Activated CD8-positive, alpha-beta T cell treated with anti-CD3 and anti-CD28 coated beads for 36 hours (primary cell): Measurements from ENCODE around the gene EBF4. TPM values are rescaled to one million over a fixed set of nuclear protein-coding genes. Genes with fewer than 3 reads are reported as not detected.
A peak's percentile ranks its signal among the peaks of the same experiment; 100 is the strongest.

Experiments used
- ATAC-seq: fragments of 200-7000 bp; cut with Tn5 transposase; one replicate; pipeline ENCODE4 v1.10.0; 2021; ENCODE audit warnings: mild to moderate bottlenecking, moderate library complexity
- CTCF ChIA-PET: fragments of 350-600 bp; sonication (Branson Sonifier 250); formaldehyde crosslinking; loops from one replicate; lab custom pipeline; 2021; ENCODE audit warnings: antibody characterized with exemption; lab: Charles Lee
- POLR2A ChIA-PET: fragments of 350-600 bp; sonication (Branson Sonifier 250); formaldehyde crosslinking; loops from one replicate; lab custom pipeline; 2021; ENCODE audit warnings: antibody characterized with exemption; lab: Charles Lee
- DNase-seq: peaks from one replicate; pipeline ENCODE4 v3.0.0-alpha.2; 2020
- H3K27ac Mint-ChIP-seq: one replicate; pipeline ENCODE4 v1.8.0; 2021; ENCODE audit warnings: mild to moderate bottlenecking, mixed read lengths
- H3K27me3 Mint-ChIP-seq: one replicate; pipeline ENCODE4 v1.8.0; 2021; ENCODE audit warnings: mixed read lengths
- H3K36me3 Mint-ChIP-seq: one replicate; pipeline ENCODE4 v1.8.0; 2021; ENCODE audit warnings: low read depth, mixed read lengths
- H3K4me1 Mint-ChIP-seq: one replicate; pipeline ENCODE4 v1.8.0; 2021; ENCODE audit warnings: low read depth, mixed read lengths
- H3K4me3 Mint-ChIP-seq: one replicate; pipeline ENCODE4 v1.8.0; 2021; ENCODE audit warnings: mild to moderate bottlenecking, moderate library complexity, mixed read lengths
- H3K9me3 Mint-ChIP-seq: one replicate; pipeline ENCODE4 v1.8.0; 2021; ENCODE audit warnings: mixed read lengths
- intact Hi-C: fragments of 100-400 bp; cut with micrococcal nuclease; formaldehyde crosslinking; loops from one replicate; pipeline ENCODE4 v1.10.0; 2022
- total RNA-seq, 2 experiments: library from RNA; stranded (reverse); gene quantifications; one replicate each; pipeline ENCODE4 v1.2.3, GENCODE V29; 2021
- TF ChIP-seq, protein P1 (sequence below): fragments of 200-600 bp; IDR thresholded peaks from one replicate; pipeline ENCODE4 v1.8.0; 2022; ENCODE audit warnings: antibody characterized with exemption, mild to moderate bottlenecking

The EBF4 gene
- total RNA-seq, 2 experiments from 2014 or later, result 1.1 to 1.2 TPM

DNA sequence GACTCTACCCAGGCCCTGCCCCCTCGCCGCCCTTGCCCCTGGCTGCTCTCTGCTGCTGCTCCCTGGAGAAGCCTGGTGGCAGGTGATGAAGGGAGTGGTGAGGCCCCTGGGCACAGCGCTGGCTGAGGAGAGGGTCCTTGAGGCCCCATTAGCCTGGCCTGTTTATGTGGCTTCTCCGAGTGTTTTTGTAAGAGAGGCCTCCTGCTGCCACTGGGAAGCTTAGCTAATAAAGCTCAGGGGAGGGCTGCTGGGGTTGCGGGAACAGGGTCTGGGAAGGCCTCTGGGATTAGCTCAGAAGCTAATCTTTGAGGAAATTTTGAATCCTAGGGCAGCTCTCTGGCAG, 15.5 kb downstream of the EBF4 start:
- POLR2A ChIA-PET, result interaction anchor here (1.1 kb wide), 1 partner anchor 19 kb away, joined by 3 read pairs; no protein-coding TSS in a partner anchor
- no peaks in the 10 kb centered on the region for H3K36me3 Mint-ChIP-seq
- no peak overlapping the region for H3K4me3 Mint-ChIP-seq
- peaks cover 3% of the 10 kb centered on the region for H3K4me1 Mint-ChIP-seq
- H3K9me3 Mint-ChIP-seq, result no peaks in the 10 kb centered on the region
- no peak for DNase-seq
- no peak overlapping the region for H3K27ac Mint-ChIP-seq
- no peak for ATAC-seq
- intact Hi-C loops, result no loop called here
- TF ChIP-seq, protein P1, sequence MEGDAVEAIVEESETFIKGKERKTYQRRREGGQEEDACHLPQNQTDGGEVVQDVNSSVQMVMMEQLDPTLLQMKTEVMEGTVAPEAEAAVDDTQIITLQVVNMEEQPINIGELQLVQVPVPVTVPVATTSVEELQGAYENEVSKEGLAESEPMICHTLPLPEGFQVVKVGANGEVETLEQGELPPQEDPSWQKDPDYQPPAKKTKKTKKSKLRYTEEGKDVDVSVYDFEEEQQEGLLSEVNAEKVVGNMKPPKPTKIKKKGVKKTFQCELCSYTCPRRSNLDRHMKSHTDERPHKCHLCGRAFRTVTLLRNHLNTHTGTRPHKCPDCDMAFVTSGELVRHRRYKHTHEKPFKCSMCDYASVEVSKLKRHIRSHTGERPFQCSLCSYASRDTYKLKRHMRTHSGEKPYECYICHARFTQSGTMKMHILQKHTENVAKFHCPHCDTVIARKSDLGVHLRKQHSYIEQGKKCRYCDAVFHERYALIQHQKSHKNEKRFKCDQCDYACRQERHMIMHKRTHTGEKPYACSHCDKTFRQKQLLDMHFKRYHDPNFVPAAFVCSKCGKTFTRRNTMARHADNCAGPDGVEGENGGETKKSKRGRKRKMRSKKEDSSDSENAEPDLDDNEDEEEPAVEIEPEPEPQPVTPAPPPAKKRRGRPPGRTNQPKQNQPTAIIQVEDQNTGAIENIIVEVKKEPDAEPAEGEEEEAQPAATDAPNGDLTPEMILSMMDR, result no peak
- CTCF ChIA-PET, result interaction anchor here (1.8 to 3.4 kb wide), 3 partner anchors 20 to 45 kb away, joined by 5 to 19 read pairs (median 5); no protein-coding TSS in a partner anchor
- no peaks in the 10 kb centered on the region for H3K27me3 Mint-ChIP-seq

DNA sequence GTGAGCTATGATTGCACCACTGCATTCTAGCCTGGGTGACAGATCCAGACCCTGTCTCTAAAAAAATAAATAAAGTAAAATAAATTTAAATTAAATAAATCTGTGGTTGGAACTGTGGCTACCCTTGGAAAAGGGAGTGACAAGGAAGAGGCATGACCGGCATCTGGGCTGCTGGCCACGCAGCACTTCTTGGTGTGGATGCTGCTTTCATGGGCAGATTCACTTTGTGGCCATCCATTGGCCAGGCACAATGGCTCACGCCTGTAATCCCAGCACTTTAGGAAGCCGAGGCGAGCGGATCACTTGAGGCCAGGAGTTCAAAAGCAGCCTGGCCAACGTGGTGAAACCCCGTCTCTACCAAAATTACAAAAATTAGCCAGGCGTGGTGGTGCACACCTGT, 16.1 kb downstream of the EBF4 start:
- intact Hi-C loops, result no loop called here
- H3K4me1 Mint-ChIP-seq, result peaks cover 3% of the 10 kb centered on the region
- no peaks in the 10 kb centered on the region for H3K36me3 Mint-ChIP-seq
- H3K27ac Mint-ChIP-seq, result no peak overlapping the region
- POLR2A ChIA-PET, result interaction anchor here (1.1 kb wide), 1 partner anchor 20 kb away, joined by 3 read pairs; no protein-coding TSS in a partner anchor
- no peak for ATAC-seq
- DNase-seq, result no peak
- H3K27me3 Mint-ChIP-seq, result no peaks in the 10 kb centered on the region
- H3K4me3 Mint-ChIP-seq, result no peak overlapping the region
- CTCF ChIA-PET, result interaction anchor here (1.4 to 3.4 kb wide), 4 partner anchors 21 to 44 kb away, joined by 3 to 19 read pairs (median 5); no protein-coding TSS in a partner anchor
- H3K9me3 Mint-ChIP-seq, result no peaks in the 10 kb centered on the region
- TF ChIP-seq, protein P1, result no peak

DNA sequence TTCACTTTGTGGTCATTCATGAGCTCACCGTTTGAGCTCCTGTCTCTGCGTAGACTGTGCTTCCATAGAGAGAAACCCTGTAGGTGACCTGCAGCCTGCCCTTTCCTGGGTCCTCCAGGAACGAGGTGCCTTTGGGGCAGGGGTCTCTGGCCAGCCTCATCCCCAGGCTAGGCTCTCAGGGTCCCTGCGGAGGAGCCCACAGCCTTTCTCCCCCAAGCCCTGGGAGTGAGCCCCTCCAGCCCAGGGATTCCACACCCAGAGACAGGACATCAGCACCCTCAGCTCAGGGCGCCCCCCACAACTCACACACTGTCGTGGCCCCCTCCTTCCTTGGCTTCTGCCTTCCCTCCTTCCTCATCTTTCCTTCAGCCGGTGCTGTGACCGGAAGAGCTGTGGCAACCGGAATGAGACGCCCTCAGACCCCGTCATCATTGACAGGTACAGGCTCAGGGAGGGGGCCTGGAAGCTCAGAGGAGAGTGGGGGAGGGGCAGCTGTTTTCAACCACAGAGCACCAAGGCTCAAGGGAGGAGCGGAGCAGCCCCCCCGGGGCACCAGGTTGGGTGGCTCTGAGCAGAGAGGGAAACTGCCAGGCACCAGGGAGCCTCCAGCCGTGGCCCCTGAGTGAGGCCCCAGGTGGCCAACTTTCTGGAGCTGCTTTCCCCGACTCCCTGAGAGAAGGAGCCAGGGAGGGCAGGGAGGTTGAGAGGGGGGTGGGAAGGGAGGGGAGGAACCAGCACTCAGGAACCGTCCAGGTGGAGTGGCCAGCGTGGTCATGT, 16.8 kb downstream of the EBF4 start:
- DNase-seq, result no peak
- Mint-ChIP-seq H3K4me3 (no peak overlapping the region), H3K4me1 (peaks cover 3% of the 10 kb centered on the region), H3K27me3 (no peaks in the 10 kb centered on the region), H3K27ac (no peak overlapping the region), H3K36me3 (no peaks in the 10 kb centered on the region), H3K9me3 (no peaks in the 10 kb centered on the region)
- TF ChIP-seq, protein P1, result no peak
- POLR2A ChIA-PET, result interaction anchor here (1.1 kb wide), 1 partner anchor 21 kb away, joined by 3 read pairs; no protein-coding TSS in a partner anchor
- CTCF ChIA-PET, result interaction anchor here (1.4 to 3.4 kb wide), 4 partner anchors 22 to 44 kb away, joined by 3 to 19 read pairs (median 5); no protein-coding TSS in a partner anchor
- ATAC-seq, result no peak
- intact Hi-C loops, result no loop called here

DNA sequence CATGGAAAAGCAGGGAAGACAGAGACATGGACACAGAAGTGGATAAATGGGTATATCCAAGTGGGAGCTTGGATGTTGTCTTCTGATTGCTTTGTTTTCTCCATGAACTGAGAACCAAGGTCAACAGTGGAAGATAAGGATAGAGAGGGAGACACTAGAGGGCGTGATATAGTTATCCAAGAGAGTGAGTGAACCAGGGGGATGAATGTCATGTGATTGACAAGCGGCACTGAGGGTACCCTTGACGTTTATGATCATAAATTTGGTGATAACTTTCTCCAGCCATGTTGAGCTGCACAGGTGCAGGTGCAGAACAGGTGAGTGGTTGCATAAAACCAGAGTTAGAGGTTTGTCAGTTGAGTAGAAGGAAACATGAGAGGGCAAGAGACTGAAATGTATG, 20.7 kb downstream of the EBF4 start:
- ATAC-seq (peak; percentile 80), DNase-seq (no peak)
- Mint-ChIP-seq H3K36me3 (no peaks in the 10 kb centered on the region), H3K27ac (no peak overlapping the region), H3K9me3 (no peaks in the 10 kb centered on the region), H3K27me3 (no peaks in the 10 kb centered on the region), H3K4me3 (no peak overlapping the region), H3K4me1 (no peaks in the 10 kb centered on the region)
- POLR2A ChIA-PET, result interaction anchor here (1.1 kb wide), 1 partner anchor 46 kb away, joined by 3 read pairs; no protein-coding TSS in a partner anchor
- TF ChIP-seq, protein P1, result peak; percentile 36
- intact Hi-C loops, result loop anchor here (2.0 kb wide), 1 partner anchor 30 kb away; no protein-coding TSS in a partner anchor
- CTCF ChIA-PET, result interaction anchor here (0.6 to 5.7 kb wide), 18 partner anchors 9 to 196 kb away, joined by 3 to 77 read pairs (median 4); no protein-coding TSS in a partner anchor
